Measurements from ENCODE around the gene SPEN.
"Not testable (repeated sequence)": the region's sequence is repeated elsewhere in the genome, so short reads cannot be mapped to it uniquely, and the experiment has no call there.

The SPEN gene

DNA sequence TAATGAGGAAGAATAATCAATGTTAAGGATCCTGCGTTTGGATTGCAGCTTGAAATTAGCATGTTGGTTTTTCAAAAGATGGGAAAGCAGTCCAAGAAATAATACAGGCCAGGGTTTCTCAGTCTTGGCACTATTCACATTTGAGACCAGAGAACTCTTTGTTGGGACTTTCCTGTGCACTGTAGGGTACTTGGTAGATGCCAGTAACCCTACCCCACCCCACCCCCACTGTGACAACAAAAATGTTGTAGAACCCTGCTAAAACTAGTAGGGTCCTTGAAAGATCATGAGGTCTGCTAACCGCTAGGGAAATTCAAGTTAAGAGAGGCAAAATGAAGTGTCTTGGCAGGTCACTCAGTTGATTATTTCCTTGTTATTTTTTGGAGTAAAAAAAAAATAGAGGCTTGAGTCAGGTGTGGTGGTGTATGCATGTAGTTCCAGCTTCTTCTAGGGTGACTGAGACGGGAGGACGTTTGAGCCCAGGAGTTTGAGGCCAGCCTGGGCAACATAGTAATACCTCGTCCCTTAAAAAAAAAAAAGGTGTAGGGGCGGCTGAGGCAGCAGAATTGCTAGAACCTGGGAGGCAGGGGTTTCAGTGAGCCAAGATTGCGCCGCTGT is 53.3 kb downstream of the SPEN start:
- no peak for DNase-seq (ENCODE audit: low spot score)

- DNase-seq (ENCODE audit: low spot score): no peak
These were observed 55.4 kb downstream of the SPEN start for GRCh38 chr1:15902882-15903281.

DNA sequence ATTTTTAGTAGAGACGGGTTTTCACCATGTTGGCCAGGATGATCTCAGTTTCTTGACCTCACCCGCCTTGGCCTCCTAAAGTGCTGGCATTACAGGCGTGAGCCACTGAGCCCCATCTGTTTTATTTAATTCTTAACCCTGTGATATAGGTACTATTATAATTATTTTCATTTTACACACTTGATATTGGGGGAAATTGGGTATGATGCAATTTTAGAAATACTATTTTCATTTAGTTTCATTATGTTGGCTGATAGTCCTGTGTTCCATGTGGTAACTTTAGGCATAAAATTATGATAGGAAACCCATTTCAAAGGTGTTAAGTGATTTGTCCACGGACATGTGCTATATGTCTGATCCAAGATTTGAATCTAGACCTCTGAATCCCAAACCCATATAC is 61.1 kb downstream of the SPEN start:
- no peak for DNase-seq (ENCODE audit: low spot score)

DNA sequence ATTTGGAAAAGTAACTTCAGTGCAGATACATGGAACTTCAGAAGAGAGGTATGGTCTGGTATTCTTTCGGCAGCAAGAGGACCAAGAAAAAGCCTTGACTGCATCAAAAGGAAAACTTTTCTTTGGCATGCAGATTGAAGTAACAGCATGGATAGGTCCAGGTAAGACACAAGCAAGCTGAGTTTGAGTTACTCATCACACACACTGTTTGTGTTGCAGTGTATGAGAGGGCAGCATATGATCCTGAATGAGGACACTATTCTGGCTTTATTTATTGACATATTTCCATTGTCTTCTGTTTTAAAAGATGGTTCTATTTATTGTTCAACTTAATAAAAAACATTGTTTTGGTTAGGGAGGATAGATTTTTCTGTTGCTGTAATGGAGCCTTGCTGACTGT is 63.6 kb downstream of the SPEN start:
- DNase-seq (ENCODE audit: low spot score): no peak

GRCh38 chr1:15911927-15912326 is 64.4 kb downstream of the SPEN start:
- DNase-seq (ENCODE audit: low spot score): no peak

GRCh38 chr1:15913607-15914006 is 66.1 kb downstream of the SPEN start:
- DNase-seq (ENCODE audit: low spot score): not testable (repeated sequence)

DNA sequence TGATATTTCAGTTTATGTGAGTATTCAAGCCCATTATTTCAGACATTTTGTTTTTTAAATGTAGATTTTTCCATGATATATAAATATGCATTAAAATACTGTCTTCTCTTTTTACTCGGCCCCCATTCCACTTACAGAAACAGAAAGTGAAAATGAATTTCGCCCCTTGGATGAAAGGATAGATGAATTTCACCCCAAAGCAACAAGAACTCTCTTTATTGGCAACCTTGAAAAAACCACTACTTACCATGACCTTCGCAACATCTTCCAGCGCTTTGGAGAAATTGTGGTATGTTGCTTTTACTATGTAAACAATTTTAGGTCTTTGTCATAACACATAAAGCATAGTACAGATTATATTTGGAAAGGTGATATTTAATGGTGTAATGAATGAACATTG is 68.5 kb downstream of the SPEN start:
- no peak for DNase-seq (ENCODE audit: low spot score)

DNA sequence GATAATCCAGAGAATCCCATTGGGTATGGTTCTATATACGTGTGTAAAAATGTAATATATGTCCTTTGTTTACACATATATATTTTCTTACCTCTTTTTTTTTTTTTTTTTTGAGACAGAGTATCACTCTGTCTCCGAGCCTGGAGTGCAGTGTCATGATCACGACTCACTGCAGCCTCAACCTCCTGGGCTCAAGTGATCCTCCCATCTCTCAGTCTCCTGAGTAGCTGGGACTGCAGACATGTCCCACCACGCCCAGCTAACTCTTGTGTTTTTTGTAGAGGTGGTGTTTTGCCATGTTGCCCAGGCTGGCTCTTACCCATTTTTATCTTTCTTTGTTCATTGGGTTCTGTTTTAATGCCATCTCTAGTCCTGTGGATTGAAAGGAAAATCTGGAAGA is 68.9 kb downstream of the SPEN start:
- no peak for DNase-seq (ENCODE audit: low spot score)

DNA sequence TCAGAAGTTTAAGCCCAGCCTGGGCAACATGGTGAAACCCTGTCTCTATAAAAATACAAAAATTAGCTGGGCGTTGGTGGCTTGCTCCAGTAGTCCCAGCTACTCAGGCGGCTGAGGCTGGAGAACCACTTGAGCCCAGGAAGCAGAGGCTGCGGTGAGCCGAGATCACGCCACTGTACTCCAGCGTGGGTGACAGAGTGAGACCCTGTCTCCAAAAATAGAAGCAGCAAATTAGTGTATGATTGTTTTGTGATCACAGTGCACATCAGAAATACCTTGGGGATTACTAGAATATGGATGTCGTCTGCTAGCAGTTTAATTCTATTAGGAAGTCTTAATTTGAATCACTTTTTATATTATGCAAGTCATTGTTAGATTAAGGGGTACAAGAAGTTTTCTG is 69.4 kb downstream of the SPEN start:
- no peak for DNase-seq (ENCODE audit: low spot score)

DNA sequence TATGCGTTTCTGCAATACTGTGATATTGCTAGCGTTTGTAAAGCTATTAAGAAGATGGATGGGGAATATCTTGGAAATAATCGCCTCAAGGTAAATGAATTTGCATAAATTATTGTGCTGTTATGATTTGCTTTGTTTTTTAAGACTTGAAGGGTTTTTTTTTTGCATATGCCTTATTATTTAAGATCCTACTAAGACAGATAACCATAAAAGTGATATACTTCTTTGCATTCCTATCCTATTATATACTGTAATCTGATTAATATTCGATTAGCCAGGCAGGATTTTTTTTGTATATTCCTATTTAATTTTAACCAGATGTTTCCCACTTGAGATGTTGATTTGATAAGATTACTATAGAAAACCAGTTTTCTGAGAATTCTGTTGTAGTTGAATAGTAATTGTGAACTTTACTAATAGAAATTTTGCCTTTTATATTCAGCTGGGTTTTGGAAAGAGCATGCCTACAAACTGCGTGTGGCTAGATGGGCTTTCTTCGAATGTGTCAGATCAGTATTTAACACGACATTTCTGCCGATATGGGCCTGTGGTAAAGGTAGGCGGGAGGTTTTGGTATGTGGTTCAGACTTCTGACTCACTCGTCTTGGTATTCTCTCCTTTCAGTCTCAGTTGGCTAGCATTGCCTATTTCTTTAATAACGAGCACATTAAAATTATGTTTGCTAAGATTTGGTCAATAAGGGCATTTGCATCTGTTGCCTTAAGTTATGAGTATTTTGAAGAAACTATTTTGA is 71.6 kb downstream of the SPEN start:
- no peak for DNase-seq (ENCODE audit: low spot score)

DNA sequence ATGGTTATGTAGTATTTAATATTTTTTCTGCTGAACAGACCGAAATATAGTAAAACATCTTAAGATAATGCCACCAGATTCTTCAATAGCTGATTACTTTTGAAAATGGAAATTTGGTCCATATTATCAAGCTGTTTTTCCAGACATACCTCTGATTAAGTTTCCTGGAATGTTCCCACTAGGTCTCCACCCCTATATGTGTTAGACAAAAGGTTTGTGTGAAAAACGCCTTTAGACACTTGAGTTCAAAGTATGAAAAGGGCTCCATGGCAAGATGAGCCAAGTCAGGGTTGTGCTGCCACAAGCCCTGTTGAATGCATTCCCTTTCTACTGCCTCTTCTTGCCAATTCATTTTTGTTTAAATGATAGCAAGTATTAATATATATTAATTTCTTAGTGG is 75.7 kb downstream of the SPEN start:
- DNase-seq (ENCODE audit: low spot score): no peak

- DNase-seq (ENCODE audit: low spot score): not testable (repeated sequence)
These were observed 78.9 kb downstream of the SPEN start for GRCh38 chr1:15926448-15926847.

- no peak for DNase-seq (ENCODE audit: low spot score)
These were observed 81.8 kb downstream of the SPEN start for GRCh38 chr1:15928971-15929965.

DNA sequence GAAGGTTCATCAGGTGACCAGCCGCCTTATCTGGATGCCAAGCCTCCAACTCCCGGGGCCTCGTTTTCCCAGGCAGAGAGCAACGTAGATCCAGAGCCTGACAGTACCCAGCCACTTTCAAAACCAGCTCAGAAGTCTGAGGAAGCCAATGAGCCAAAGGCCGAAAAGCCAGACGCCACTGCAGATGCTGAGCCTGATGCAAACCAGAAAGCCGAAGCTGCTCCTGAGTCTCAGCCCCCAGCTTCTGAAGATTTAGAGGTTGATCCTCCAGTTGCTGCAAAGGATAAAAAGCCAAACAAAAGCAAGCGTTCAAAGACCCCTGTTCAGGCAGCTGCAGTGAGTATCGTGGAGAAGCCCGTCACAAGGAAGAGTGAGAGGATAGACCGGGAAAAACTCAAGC is 83.9 kb downstream of the SPEN start:
- DNase-seq (ENCODE audit: low spot score): no peak

- DNase-seq (ENCODE audit: low spot score): no peak
These were observed 84.4 kb downstream of the SPEN start for GRCh38 chr1:15931884-15932283.

DNA sequence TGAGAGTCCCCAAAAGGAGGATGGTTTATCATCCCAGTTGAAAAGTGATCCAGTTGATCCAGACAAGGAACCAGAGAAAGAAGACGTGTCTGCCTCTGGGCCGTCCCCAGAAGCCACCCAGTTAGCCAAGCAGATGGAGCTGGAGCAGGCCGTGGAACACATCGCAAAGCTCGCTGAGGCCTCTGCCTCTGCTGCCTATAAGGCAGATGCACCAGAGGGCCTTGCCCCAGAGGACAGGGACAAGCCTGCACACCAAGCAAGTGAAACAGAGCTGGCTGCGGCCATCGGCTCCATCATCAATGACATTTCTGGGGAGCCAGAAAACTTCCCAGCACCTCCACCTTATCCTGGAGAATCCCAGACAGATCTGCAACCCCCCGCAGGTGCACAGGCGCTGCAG is 85.1 kb downstream of the SPEN start:
- DNase-seq (ENCODE audit: low spot score): no peak

GRCh38 chr1:15933684-15934083 is 86.2 kb downstream of the SPEN start:
- no peak for DNase-seq (ENCODE audit: low spot score)

DNA sequence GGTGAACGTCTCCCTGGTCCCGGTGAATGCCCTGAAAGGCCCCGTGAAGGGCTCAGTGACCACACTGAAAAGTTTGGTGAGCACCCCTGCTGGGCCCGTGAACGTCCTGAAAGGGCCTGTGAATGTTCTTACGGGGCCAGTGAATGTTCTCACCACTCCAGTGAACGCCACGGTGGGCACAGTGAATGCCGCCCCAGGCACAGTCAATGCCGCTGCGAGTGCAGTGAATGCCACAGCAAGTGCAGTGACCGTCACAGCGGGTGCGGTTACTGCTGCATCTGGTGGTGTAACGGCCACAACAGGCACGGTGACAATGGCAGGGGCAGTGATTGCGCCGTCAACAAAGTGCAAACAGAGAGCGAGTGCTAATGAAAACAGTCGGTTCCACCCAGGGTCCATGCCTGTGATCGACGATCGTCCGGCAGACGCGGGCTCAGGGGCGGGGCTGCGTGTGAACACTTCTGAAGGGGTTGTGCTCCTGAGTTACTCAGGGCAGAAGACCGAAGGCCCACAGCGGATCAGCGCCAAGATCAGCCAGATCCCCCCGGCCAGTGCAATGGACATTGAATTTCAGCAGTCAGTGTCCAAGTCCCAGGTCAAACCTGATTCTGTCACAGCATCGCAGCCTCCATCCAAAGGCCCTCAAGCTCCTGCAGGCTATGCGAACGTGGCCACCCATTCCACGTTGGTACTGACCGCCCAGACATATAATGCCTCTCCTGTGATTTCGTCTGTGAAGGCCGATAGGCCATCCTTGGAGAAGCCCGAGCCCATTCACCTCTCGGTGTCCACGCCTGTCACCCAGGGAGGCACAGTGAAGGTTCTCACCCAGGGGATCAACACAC is 86.9 kb downstream of the SPEN start:
- DNase-seq (ENCODE audit: low spot score): no peak

GRCh38 chr1:15935056-15935950 is 87.8 kb downstream of the SPEN start:
- DNase-seq (ENCODE audit: low spot score): no peak

DNA sequence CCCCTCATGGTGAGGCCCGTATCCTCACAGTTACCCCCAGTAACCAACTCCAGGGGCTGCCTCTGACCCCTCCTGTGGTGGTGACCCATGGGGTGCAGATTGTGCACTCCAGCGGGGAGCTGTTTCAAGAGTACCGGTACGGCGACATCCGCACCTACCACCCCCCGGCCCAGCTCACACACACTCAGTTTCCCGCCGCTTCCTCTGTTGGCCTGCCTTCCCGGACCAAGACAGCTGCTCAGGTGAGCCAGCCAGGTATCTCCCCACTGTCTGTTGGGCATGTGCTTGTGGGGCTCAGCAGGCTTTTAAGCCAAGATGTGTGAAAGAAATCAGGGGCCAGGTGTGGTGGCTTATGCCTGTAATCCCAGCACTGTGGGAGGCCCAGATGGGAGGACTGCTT is 88.5 kb downstream of the SPEN start:
- no peak for DNase-seq (ENCODE audit: low spot score)

GRCh38 chr1:15937146-15937545 is 89.6 kb downstream of the SPEN start:
- DNase-seq (ENCODE audit: low spot score): no peak

Measured in ecto neural progenitor cell (in vitro differentiated cells).